Measurements from ENCODE around the gene DDX53. TPM values are rescaled to one million over a fixed set of nuclear protein-coding genes. Genes with fewer than 3 reads are reported as not detected.

Gene DDX53
- total RNA-seq, 2 donors from 2014 or later = not detected

GRCh38 chrX:23031600-23031999 is 31.8 kb downstream of the DDX53 start:
- Mint-ChIP-seq H3K9me3 (peaks cover 9% of the 10 kb centered on the region), H3K4me1 (no peaks in the 10 kb centered on the region), H3K4me3 (no peak overlapping the region)

GRCh38 chrX:23035493-23035892 is 35.7 kb downstream of the DDX53 start:
- H3K36me3 Mint-ChIP-seq (ENCODE audit: low read depth) = no peaks in the 10 kb centered on the region
- no peak overlapping the region for H3K4me3 Mint-ChIP-seq
- no peaks in the 10 kb centered on the region for H3K4me1 ChIP-seq (ENCODE audit: control insufficient read depth, insufficient read depth, low read length)
- peaks cover 10% of the 10 kb centered on the region for H3K4me1 Mint-ChIP-seq
- no peak overlapping the region for H3K9ac ChIP-seq (ENCODE audit: extremely low read depth, low read length, poor library complexity, severe bottlenecking)
- no peaks in the 10 kb centered on the region for H3K27me3 Mint-ChIP-seq (ENCODE audit: insufficient read depth)
- WGBS, 2 experiments (ENCODE audit: insufficient coverage in 1 of 2, insufficient read length in 1 of 2) = 73 to 80% methylated on average over 2 to 3 of the region's 3 CpGs
- H3K27ac ChIP-seq (ENCODE audit: low read depth, low read length) = no peak overlapping the region
- H3K4me3 ChIP-seq (ENCODE audit: low read length) = no peak overlapping the region
- no peak overlapping the region for H3K27ac Mint-ChIP-seq
- no peaks in the 10 kb centered on the region for H3K9me3 ChIP-seq (ENCODE audit: control insufficient read depth, low read length)
- no peaks in the 10 kb centered on the region for H3K36me3 ChIP-seq (ENCODE audit: control insufficient read depth, insufficient read depth, low read length)
- no peaks in the 10 kb centered on the region for H3K27me3 ChIP-seq (ENCODE audit: control insufficient read depth, insufficient read depth, low read length, poor library complexity, severe bottlenecking)
- DNase-seq = peak; percentile 56
- peak; percentile 65 for TF ChIP-seq CTCF (conservative IDR thresholded peaks at IDR 0.05)
- H3K9me3 Mint-ChIP-seq = no peaks in the 10 kb centered on the region

More at GRCh38 chrX:23031600-23031999, 31.8 kb downstream of the DDX53 start:
- H3K4me1 ChIP-seq (ENCODE audit: control insufficient read depth, insufficient read depth, low read length) = no peaks in the 10 kb centered on the region
- no peak overlapping the region for H3K4me3 ChIP-seq (ENCODE audit: low read length)
- H3K9ac ChIP-seq (ENCODE audit: extremely low read depth, low read length, poor library complexity, severe bottlenecking) = no peak overlapping the region
- H3K27ac ChIP-seq (ENCODE audit: low read depth, low read length) = no peak overlapping the region
- H3K27ac Mint-ChIP-seq = no peak overlapping the region
- no peaks in the 10 kb centered on the region for H3K36me3 ChIP-seq (ENCODE audit: control insufficient read depth, insufficient read depth, low read length)
- no peaks in the 10 kb centered on the region for H3K27me3 ChIP-seq (ENCODE audit: control insufficient read depth, insufficient read depth, low read length, poor library complexity, severe bottlenecking)
- no peak for DNase-seq
- no peak for TF ChIP-seq CTCF (conservative IDR thresholded peaks at IDR 0.05)
- H3K36me3 Mint-ChIP-seq (ENCODE audit: low read depth) = no peaks in the 10 kb centered on the region
- H3K9me3 ChIP-seq (ENCODE audit: control insufficient read depth, low read length) = no peaks in the 10 kb centered on the region
- H3K27me3 Mint-ChIP-seq (ENCODE audit: insufficient read depth) = no peaks in the 10 kb centered on the region
- WGBS, 2 experiments (ENCODE audit: insufficient coverage in 1 of 2, insufficient read length in 1 of 2) = no CpG with 5 or more reads among the region's 3 CpGs

DNA sequence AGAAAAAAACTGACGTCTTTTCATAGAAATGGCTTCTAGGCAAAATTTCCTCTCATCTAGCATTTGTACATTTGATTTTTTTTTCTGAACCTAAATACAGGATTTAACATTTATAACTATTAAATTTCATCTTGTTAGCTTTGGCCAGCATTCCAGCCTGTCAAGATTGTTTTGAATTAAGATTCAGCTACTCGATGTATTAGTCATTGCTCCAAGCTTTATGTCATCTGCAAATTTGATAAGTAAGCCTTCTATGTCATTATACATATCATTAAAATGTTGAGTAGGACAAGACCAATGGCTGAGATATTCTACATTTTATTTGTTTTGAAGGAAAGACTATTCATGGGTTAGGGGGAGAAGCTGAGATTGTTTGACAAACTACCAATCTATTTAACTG is 46.7 kb downstream of the DDX53 start:
- no peak for TF ChIP-seq CTCF (conservative IDR thresholded peaks at IDR 0.05)
- no peak overlapping the region for H3K4me3 Mint-ChIP-seq
- no peaks in the 10 kb centered on the region for H3K4me1 Mint-ChIP-seq
- Histone ChIP-seq H3K27me3 (ENCODE audit: control insufficient read depth, insufficient read depth, low read length, poor library complexity, severe bottlenecking) (no peaks in the 10 kb centered on the region), H3K9ac (ENCODE audit: extremely low read depth, low read length, poor library complexity, severe bottlenecking) (no peak overlapping the region), H3K27ac (ENCODE audit: low read depth, low read length) (no peak overlapping the region), H3K4me1 (ENCODE audit: control insufficient read depth, insufficient read depth, low read length) (no peaks in the 10 kb centered on the region), H3K4me3 (ENCODE audit: low read length) (no peak overlapping the region), H3K9me3 (ENCODE audit: control insufficient read depth, low read length) (no peaks in the 10 kb centered on the region), H3K36me3 (ENCODE audit: control insufficient read depth, insufficient read depth, low read length) (no peaks in the 10 kb centered on the region)
- no peak overlapping the region for H3K27ac Mint-ChIP-seq
- no peaks in the 10 kb centered on the region for H3K27me3 Mint-ChIP-seq (ENCODE audit: insufficient read depth)
- H3K36me3 Mint-ChIP-seq (ENCODE audit: low read depth) = no peaks in the 10 kb centered on the region
- 100% methylated on average over 1 of the region's 2 CpGs; no CpG with 5 or more reads in 1 of the 2 experiments for WGBS, 2 experiments (ENCODE audit: insufficient coverage in 1 of 2, insufficient read length in 1 of 2)
- H3K9me3 Mint-ChIP-seq = no peaks in the 10 kb centered on the region
- DNase-seq = no peak

All from endodermal cell (in vitro differentiated cells).